Measurements from ENCODE around the gene PHACTR1.

DNA sequence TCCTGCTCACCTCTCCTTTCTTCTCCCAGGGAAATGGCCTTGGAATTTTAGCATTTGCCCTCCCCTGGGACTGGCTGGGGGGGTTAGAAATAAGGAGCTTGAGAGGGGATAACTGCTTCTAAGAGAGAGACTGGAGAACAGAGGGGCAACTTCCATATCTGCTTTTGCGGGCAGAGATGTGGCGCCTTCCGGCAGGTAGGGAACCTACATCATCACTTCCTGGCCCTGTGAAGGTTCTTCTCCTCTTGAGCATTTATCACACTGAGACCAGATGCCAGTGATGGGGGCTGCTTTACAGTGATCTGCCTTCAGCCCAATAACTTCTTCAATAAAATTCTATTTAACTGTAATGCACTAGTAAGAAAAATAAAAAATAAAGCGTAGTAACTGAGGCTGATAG, 563.7 kb downstream of the PHACTR1 start:
- TF ChIP-seq, protein P1, sequence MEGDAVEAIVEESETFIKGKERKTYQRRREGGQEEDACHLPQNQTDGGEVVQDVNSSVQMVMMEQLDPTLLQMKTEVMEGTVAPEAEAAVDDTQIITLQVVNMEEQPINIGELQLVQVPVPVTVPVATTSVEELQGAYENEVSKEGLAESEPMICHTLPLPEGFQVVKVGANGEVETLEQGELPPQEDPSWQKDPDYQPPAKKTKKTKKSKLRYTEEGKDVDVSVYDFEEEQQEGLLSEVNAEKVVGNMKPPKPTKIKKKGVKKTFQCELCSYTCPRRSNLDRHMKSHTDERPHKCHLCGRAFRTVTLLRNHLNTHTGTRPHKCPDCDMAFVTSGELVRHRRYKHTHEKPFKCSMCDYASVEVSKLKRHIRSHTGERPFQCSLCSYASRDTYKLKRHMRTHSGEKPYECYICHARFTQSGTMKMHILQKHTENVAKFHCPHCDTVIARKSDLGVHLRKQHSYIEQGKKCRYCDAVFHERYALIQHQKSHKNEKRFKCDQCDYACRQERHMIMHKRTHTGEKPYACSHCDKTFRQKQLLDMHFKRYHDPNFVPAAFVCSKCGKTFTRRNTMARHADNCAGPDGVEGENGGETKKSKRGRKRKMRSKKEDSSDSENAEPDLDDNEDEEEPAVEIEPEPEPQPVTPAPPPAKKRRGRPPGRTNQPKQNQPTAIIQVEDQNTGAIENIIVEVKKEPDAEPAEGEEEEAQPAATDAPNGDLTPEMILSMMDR (IDR thresholded peaks at IDR 0.05) = no peak
- TF ChIP-seq POLR2A (IDR thresholded peaks at IDR 0.05) = no peak

All from testis (tissue), 2 donors.